ENCODE measurements around the gene EXO5. TPM values are rescaled to one million over a fixed set of nuclear protein-coding genes. Genes with fewer than 3 reads are reported as not detected.
A peak's percentile ranks its signal among the peaks of the same experiment; 100 is the strongest.

Gene EXO5
- total and polyA plus RNA-seq, 2 of the 13 experiments (the other 11 are each of a cell fraction or from before 2014, with no cell fraction given) = 9.9 to 20.5 TPM

DNA sequence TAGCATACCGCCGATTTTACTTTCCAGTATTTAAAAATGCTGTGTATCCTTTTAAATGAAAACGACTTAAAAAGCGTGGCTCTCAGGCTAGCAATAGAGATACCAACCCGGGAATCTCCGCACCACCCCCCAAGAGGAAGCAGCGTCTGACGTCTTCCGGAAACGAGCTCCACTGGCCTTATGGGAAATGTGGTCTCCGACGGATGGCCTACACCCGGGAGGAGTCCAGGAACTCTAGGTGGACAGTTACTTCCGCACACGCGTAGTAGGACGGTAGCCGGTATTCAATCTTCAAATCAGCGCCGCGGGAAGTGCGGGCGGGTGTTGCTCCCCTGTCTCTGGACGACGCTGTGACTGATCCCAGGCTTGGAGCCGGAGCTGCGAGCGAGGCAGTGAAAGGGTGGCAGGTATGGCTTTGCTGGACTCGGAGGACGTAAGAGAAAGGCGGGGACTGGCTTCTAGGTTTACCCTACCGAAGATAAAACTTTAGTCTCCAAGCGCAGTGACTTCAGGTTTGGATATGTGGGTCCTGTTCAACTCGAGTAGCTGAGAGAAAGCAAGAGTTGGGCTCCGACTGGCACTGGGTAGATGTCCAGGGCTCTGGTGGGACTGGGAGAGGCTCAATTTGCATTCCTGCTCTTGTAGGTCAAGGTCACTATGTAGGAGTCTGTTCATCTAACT, 23.0 kb downstream of the EXO5 start, which contains the start of gene ZNF684 (continued):
- TF ChIP-seq ZBED4 (CRISPR knock-in tag; IDR thresholded peaks at IDR 0.05; ENCODE audit: borderline replicate concordance) (no peak; the same call in 1 of the 2 replicates), NR2F2 (IDR thresholded peaks at IDR 0.05; ENCODE audit: borderline replicate concordance, low read depth) (no peak), GTF3A (CRISPR knock-in tag; conservative IDR thresholded peaks at IDR 0.05) (no peak), ZNF678 (CRISPR knock-in tag; IDR thresholded peaks at IDR 0.05) (no peak), ZNF468 (CRISPR knock-in tag; IDR thresholded peaks at IDR 0.05) (no peak), ZKSCAN1 (IDR thresholded peaks at IDR 0.05; ENCODE audit: low read length) (peak; percentile 99), ZFP62 (CRISPR knock-in tag; IDR thresholded peaks at IDR 0.05) (no peak), PHF8 (CRISPR knock-in tag; IDR thresholded peaks at IDR 0.05) (peak; percentile 52), SIX4 (CRISPR knock-in tag; IDR thresholded peaks at IDR 0.05) (no peak), TCF7 (IDR thresholded peaks at IDR 0.05; ENCODE audit: low read depth) (no peak), ATF5 (CRISPR knock-in tag; IDR thresholded peaks at IDR 0.05; ENCODE audit: low read depth) (no peak), ZSCAN30 (CRISPR knock-in tag; IDR thresholded peaks at IDR 0.05) (no peak), ELF1 (CRISPR knock-in tag; IDR thresholded peaks at IDR 0.05) (peak; percentile 97), ATF7 (IDR thresholded peaks at IDR 0.05) (no peak), ATF7 (CRISPR knock-in tag; IDR thresholded peaks at IDR 0.05) (peak; percentile 59; the same call in 1 of the 2 replicates), ZNF83 (CRISPR knock-in tag; IDR thresholded peaks at IDR 0.05; ENCODE audit: borderline replicate concordance) (no peak), CBX5 (CRISPR knock-in tag; IDR thresholded peaks at IDR 0.05; ENCODE audit: borderline replicate concordance) (peak; percentile 15; the same call in 1 of the 2 replicates), ZBTB7B (CRISPR knock-in tag; IDR thresholded peaks at IDR 0.05) (no peak), ZNF383 (CRISPR knock-in tag; IDR thresholded peaks at IDR 0.05; ENCODE audit: borderline replicate concordance) (no peak), PTBP1 (IDR thresholded peaks at IDR 0.05; ENCODE audit: low read depth, low read length, poor library complexity, severe bottlenecking) (no peak)
- TF ChIP-seq, protein P1, sequence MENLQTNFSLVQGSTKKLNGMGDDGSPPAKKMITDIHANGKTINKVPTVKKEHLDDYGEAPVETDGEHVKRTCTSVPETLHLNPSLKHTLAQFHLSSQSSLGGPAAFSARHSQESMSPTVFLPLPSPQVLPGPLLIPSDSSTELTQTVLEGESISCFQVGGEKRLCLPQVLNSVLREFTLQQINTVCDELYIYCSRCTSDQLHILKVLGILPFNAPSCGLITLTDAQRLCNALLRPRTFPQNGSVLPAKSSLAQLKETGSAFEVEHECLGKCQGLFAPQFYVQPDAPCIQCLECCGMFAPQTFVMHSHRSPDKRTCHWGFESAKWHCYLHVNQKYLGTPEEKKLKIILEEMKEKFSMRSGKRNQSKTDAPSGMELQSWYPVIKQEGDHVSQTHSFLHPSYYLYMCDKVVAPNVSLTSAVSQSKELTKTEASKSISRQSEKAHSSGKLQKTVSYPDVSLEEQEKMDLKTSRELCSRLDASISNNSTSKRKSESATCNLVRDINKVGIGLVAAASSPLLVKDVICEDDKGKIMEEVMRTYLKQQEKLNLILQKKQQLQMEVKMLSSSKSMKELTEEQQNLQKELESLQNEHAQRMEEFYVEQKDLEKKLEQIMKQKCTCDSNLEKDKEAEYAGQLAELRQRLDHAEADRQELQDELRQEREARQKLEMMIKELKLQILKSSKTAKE (CRISPR knock-in tag; IDR thresholded peaks at IDR 0.05; ENCODE audit: borderline replicate concordance) = no peak
- TF ChIP-seq, protein P2, sequence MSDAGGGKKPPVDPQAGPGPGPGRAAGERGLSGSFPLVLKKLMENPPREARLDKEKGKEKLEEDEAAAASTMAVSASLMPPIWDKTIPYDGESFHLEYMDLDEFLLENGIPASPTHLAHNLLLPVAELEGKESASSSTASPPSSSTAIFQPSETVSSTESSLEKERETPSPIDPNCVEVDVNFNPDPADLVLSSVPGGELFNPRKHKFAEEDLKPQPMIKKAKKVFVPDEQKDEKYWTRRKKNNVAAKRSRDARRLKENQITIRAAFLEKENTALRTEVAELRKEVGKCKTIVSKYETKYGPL (CRISPR knock-in tag; IDR thresholded peaks at IDR 0.05) = no peak
- TF ChIP-seq, protein P3, sequence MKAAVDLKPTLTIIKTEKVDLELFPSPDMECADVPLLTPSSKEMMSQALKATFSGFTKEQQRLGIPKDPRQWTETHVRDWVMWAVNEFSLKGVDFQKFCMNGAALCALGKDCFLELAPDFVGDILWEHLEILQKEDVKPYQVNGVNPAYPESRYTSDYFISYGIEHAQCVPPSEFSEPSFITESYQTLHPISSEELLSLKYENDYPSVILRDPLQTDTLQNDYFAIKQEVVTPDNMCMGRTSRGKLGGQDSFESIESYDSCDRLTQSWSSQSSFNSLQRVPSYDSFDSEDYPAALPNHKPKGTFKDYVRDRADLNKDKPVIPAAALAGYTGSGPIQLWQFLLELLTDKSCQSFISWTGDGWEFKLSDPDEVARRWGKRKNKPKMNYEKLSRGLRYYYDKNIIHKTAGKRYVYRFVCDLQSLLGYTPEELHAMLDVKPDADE (CRISPR knock-in tag; IDR thresholded peaks at IDR 0.05) = no peak
